Right ventricle myocardium superior (tissue), 1 donor: ENCODE results near the gene EIF4EBP3. TPM values are rescaled to one million over a fixed set of nuclear protein-coding genes. Genes with fewer than 3 reads are reported as not detected.
"Not testable (repeated sequence)": the region's sequence is repeated elsewhere in the genome, so short reads cannot be mapped to it uniquely, and the experiment has no call there.

Source experiments
- ATAC-seq: fragments of 200-7000 bp; cut with Tn5 transposase; one replicate; pipeline ENCODE4 v1.9.1; 2020; ENCODE audit warnings: mild to moderate bottlenecking; ENCODE audit not compliant: poor library complexity
- DNase-seq: peaks from one replicate; pipeline ENCODE4 v3.0.0-alpha.2; 2020
- intact Hi-C: fragments of 100-400 bp; cut with DNase I; formaldehyde crosslinking; loops from one replicate; pipeline ENCODE4 v1.11.2; 2022
- total RNA-seq: library from RNA; stranded (reverse); fragmentation: NEBNext Ultra II Directional; extraction: Animal tissue kit (Norgen Biotek cat#: 25700); gene quantifications from one replicate; pipeline ENCODE4 v1.2.1, GENCODE V29; 2021
- donor health status: DM: no; HTN: yes; CAD: no; lungs with severe emphysema.

The EIF4EBP3 gene
- total RNA-seq, 1 donor from 2014 or later, result 12.0 TPM

GRCh38 chr5:140570058-140570457 is 22.6 kb downstream of the EIF4EBP3 start:
- intact Hi-C loops, result loop anchor here (5.0 kb wide), 1 partner anchor 62 kb away; the partner anchor contains the start of gene CD14
- ATAC-seq, result no peak
- DNase-seq, result no peak

DNA sequence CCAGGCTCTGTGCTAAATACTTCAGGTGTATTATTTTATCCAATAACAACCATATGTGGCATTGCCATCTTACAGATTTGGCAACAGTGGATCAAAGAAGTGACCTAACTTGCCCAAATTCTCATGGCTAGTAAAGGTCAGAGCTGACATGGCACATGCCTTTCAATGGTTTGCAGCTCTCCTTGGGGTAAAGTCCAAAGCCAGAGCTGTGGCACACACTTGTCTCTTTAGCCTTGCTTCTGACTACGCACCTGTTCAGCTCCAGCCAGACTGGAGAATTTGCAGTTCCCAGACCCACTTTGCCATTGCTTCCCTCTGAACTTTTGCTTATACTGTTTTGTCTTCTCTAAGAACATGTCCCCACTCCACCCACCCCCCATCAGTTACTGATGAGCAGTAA is 23.0 kb downstream of the EIF4EBP3 start:
- no peak for DNase-seq
- intact Hi-C loops, result loop anchor here (5.0 kb wide), 1 partner anchor 62 kb away; the partner anchor contains the start of gene CD14
- no peak for ATAC-seq

DNA sequence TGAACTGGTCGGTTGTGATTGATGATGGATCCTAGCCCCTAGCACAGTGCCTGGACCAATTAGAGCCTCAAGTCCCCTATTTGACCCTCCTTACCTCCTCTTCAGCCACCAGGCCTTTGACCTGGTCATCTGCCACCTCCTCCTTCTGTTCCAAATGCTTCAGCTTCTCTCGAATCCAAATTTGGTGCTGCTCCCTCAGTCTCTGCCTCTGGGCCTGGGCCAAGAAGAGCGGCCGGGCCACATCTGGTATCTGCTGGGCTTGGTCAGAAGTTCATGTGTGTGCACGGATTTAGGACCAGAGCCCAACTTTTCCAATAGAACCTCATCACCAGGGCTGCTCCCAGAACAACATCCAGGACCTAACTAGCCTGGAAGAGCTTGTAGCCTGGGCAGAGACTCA is 23.6 kb downstream of the EIF4EBP3 start:
- intact Hi-C loops, result loop anchor here (5.0 kb wide), 1 partner anchor 61 kb away; the partner anchor contains the start of gene CD14
- DNase-seq, result peak; percentile 65
- peak; percentile 29 for ATAC-seq

DNA sequence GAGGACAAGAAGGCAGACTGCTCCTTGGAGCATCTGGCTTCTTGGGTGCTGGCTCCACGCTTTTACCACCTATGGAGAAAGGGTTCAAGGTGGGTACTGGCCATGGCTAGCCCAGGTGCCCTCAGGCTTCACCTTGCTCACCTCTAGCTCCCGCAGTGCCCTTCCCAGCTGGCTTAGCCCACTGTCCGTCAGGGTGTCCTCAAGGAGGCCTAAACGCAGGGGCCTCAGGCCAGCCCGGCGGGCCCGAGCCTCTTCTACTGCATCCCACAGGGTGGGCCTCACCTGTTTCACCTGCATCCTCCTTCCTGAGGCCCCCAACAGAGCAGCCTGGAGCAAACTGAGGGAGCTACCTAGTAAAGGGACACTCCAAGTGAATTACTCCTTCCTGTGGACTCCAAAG is 26.2 kb downstream of the EIF4EBP3 start:
- ATAC-seq, result no peak
- no peak for DNase-seq

DNA sequence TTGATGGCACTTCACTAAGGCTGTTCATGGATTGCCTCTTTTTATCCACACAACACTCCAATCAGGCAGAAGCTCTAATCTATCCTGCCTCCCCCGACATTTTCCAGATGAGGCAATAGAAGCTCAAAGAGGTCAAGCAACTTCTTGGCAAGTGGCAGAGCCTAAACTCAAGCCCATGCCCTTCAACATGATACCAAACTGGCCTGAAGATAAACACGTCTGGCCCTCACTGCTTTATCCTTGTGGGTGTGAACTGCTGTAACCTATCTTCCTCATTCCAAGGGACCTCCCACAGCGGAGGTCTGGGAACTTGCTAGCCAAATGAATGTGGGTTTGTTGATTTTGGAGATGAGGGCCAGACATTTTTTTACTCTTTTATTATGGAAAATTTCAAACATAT is 26.7 kb downstream of the EIF4EBP3 start:
- intact Hi-C loops, result loop anchor here (5.0 kb wide), 1 partner anchor 58 kb away; the partner anchor contains the start of gene CD14
- DNase-seq (no peak), ATAC-seq (no peak)

More for the DNA sequence above, 26.2 kb downstream of the EIF4EBP3 start:
- intact Hi-C loops, result loop anchor here (5.0 kb wide), 1 partner anchor 59 kb away; the partner anchor contains the start of gene CD14

GRCh38 chr5:140575309-140575708 is 27.8 kb downstream of the EIF4EBP3 start:
- ATAC-seq, result peak; percentile 73
- intact Hi-C loops, result no loop called here
- peak; percentile 73 for DNase-seq

- intact Hi-C loops, result no loop called here
- DNase-seq (no peak), ATAC-seq (peak; percentile 50)
These were observed 29.3 kb downstream of the EIF4EBP3 start for GRCh38 chr5:140576776-140577201.

DNA sequence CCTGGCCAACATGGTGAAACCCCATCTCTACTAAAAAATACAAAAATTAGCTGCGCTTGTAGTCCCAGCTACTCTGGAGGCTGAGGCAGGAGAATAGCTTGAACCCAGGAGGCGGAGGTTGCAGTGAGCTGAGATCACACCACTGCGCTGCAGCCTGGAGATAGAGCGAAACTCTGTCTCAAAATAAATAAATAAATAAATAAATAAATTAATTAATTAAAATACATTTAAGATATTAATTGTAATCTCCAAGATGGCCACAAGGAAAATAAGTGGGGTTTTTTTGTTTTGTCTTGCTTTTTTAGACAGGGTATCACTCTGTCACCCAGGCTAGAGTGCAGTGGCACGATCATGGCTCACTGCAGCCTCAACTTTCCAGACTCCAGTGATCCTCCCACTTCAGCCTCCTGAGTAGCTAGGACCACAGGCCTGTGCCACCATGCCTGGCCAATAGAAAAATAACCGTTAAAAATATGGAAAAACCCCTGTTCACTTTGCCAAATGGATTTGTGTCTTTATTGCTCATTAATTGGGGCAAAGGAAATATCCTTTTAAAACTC is 31.8 kb downstream of the EIF4EBP3 start:
- ATAC-seq, intact Hi-C loops, DNase-seq: not testable (repeated sequence)

DNA sequence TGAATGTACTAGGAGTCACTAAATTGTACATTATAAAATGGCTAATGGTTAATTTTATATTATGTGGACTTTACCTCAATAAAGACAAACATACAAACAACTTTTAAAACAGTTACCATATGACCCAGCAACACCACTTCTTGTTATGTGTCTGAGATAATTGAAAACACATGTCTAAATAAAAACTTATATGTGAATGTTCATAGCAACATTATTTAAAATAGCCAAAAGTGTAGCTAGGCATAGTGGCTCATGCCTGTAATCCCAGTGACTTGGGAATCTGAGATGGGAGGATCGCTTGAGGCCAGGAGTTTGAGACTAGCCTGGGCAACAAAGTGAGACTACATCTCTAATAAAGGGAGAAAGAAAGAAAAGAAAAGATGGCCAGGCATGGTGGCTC is 40.0 kb downstream of the EIF4EBP3 start:
- intact Hi-C loops, result no loop called here
- DNase-seq, result no peak
- ATAC-seq, result no peak

DNA sequence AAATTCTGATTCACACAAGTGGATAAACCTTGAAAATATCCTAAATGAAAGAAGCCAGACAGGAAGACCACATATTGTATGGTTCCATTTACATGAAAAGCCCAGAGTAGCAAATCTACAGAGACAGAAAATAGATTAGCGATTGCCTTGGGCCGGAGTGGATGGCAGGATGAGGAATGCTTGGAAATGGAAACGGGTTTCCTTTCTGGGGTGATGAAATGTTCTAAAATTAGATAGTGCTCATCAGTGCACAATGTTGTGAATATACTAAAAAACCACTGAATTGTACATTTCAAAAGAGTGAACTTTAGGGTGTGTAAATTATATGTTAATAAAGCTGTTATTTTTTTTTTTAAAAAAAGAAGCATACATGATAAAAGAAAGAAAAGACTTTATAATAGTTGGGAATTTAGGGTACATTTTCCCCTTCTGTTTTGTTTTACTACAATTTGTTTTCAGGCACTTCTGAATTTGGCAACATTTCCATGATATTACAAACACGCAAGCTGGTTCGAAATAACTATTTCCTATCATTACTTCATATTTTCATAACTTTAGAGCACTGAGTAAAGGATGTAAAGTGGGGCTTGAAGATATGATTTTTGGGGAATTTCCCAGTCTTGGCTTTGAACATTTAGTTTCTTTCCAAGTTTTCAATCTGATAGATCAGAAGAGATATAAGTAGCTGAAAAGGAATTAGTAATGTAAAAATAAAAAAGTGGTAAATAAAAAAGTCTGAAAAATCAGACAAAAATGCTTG is 41.0 kb downstream of the EIF4EBP3 start:
- DNase-seq (no peak), ATAC-seq (peak; percentile 73)
- intact Hi-C loops, result no loop called here

DNA sequence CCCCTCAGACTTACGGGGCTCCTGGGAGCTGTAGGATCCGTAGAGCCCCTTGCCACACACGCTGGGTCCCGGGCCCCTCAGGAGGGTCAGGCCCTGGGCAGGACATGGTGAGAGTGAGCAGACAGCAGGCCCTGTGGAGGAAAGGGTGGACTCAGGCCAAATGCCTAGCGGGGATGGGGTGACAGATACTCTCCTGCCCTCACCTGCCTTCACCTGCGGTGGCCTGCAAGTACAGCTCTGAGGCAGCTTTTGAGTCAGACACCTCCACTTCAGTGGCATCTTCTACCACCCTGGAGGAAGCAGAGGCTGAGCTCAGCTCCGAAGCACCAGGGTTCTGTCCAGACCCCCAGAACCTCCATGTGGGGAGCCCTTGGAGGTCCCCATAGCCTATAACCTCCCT is 43.4 kb downstream of the EIF4EBP3 start:
- DNase-seq (no peak), ATAC-seq (no peak)
- intact Hi-C loops, result no loop called here

DNA sequence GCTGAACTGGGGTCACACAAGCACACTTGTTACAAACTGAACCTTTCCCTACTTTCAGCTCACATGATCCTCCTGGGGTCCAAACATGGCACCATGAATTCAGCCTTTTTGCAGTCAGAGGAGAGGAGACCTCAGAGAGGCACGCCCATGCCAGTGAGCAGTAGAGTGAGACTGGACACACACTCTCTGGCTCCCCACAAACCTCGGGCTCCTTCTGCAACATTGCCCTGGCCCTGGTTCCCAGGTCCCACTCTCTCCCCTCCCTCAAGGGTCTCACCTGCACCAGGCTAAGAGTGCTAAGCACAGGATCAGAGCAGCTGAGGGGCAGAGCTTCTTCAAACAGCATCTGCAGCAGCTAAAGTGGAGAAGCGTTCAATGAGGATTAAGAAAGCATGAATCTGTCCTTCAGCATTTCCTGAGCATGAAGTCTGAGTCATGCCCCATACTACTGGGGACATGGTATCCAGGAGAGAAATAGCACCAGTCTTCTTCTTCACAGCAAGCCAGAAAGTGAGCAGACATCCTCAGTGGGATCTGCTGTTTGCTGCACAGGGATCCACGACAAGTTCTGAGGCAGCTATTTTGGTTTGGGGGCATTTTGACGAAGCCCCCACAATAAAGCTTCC is 44.4 kb downstream of the EIF4EBP3 start:
- intact Hi-C loops, result no loop called here
- no peak for DNase-seq
- ATAC-seq, result no peak

- DNase-seq, ATAC-seq, intact Hi-C loops: not testable (repeated sequence)
These were observed 45.6 kb downstream of the EIF4EBP3 start for GRCh38 chr5:140593070-140593469.

- intact Hi-C loops, result no loop called here
- DNase-seq (no peak), ATAC-seq (no peak)
These were observed 46.7 kb downstream of the EIF4EBP3 start for GRCh38 chr5:140594169-140594568.

DNA sequence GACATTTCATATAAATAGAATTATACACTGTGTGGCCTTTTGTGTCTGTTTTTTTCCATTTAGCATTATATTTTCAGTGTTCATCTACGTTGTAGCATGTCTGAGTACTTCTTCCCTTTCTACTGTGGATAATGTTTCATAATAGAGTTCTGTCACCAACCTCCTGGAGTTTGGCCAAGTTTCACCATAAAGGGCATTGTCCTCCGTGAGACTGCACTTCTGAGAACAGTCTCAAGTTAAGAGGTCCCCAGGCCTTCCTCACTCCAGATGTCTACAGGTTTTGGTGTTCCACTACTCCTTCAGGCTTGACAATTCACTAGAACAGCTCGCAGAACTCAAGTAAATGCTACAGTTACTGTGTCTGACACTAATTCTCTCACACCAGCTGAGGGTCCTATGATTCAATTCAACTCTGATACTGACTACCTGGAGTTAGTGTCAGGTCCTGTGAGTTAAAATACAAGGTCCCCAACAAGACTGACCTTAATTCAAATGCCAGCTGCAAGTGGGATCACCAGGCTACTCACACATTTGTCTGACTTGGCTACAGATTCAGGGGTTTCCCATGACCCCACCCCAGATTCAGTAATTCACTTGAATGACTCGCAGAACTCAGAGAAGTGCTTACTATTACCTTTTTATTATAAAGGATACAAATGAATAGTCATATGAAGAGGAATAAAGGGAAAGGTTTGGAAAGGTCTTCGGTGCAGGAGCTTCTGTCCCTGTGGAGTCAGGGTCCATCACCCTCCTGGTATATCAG is 48.3 kb downstream of the EIF4EBP3 start:
- no peak for DNase-seq

DNA sequence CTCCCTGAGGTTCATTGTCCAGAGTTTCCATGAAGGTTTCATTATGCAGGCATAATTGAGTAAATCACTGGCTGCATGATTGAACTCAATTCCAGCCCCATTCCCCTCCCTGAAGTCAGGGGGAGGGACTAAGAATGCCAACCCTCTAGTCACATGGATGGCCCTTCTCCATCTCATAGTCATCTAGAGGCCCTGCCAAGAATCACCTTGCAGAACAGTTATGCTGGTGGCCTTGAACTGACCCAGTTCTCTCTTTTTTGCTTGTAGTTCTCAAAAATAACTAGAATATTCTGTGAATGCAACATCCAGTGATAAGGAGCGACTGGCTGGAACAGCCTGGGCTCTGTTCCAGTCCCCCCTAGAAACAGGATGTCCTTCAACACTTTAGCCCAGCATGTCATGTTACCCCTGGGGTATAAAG is 48.9 kb downstream of the EIF4EBP3 start:
- ATAC-seq (peak; percentile 51), DNase-seq (no peak)
- intact Hi-C loops, result no loop called here

More for the DNA sequence above, 48.3 kb downstream of the EIF4EBP3 start:
- peak; percentile 86 for ATAC-seq
- intact Hi-C loops, result no loop called here

GRCh38 chr5:140598836-140599235 is 51.4 kb downstream of the EIF4EBP3 start:
- intact Hi-C loops, result no loop called here
- DNase-seq, result no peak
- no peak for ATAC-seq
